Measurements from ENCODE around the gene NXPH4. TPM values are rescaled to one million over a fixed set of nuclear protein-coding genes. Genes with fewer than 3 reads are reported as not detected.

Gene NXPH4
- total RNA-seq, 1 donor from 2014 or later = not detected

DNA sequence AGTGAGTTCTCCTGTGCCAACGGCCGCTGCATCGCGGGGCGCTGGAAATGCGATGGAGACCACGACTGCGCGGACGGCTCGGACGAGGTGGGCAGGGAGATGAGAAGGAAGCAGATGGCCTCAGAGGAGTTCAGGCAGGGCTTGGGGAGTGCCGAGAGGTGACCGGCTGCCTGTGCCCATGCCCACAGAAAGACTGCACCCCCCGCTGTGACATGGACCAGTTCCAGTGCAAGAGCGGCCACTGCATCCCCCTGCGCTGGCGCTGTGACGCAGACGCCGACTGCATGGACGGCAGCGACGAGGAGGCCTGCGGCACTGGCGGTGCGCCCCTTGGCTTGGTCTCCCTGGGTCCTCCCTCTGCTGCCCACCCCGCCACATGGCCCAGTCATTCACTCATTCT is 13.4 kb upstream of the NXPH4 start:
- Histone ChIP-seq H3K27ac (no peak overlapping the region), H3K36me3 (peaks cover 97% of the 10 kb centered on the region), H3K27me3 (no peaks in the 10 kb centered on the region), H3K4me3 (no peak overlapping the region), H3K9me3 (no peaks in the 10 kb centered on the region), H3K4me1 (no peaks in the 10 kb centered on the region)
- TF ChIP-seq, protein P1, sequence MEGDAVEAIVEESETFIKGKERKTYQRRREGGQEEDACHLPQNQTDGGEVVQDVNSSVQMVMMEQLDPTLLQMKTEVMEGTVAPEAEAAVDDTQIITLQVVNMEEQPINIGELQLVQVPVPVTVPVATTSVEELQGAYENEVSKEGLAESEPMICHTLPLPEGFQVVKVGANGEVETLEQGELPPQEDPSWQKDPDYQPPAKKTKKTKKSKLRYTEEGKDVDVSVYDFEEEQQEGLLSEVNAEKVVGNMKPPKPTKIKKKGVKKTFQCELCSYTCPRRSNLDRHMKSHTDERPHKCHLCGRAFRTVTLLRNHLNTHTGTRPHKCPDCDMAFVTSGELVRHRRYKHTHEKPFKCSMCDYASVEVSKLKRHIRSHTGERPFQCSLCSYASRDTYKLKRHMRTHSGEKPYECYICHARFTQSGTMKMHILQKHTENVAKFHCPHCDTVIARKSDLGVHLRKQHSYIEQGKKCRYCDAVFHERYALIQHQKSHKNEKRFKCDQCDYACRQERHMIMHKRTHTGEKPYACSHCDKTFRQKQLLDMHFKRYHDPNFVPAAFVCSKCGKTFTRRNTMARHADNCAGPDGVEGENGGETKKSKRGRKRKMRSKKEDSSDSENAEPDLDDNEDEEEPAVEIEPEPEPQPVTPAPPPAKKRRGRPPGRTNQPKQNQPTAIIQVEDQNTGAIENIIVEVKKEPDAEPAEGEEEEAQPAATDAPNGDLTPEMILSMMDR (IDR thresholded peaks at IDR 0.05) = no peak
- DNase-seq = no peak
- intact Hi-C loops (cut with DNase I) = no loop called here
- no peak for ATAC-seq

DNA sequence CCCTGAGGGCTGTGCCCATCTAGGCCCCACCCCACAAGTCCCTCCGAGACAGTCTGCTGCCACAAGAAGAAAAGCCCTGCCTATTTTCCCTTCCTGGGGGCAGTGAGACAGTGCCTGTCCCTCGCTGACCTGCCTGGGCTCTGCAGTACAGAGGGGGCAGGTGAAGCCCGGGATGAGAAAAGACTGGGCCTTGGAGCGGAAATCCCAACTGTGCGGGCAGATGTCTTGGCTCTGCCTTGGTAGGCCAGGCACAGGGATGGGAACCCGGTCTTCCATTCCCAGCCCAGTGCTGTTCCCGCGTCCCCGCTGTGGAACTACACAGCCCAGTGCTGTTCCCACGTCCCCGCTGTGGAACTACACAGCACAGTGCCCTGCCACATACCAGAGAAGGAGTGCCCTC is 12.8 kb upstream of the NXPH4 start:
- DNase-seq = no peak
- H3K4me3 ChIP-seq = no peak overlapping the region
- ATAC-seq = no peak

DNA sequence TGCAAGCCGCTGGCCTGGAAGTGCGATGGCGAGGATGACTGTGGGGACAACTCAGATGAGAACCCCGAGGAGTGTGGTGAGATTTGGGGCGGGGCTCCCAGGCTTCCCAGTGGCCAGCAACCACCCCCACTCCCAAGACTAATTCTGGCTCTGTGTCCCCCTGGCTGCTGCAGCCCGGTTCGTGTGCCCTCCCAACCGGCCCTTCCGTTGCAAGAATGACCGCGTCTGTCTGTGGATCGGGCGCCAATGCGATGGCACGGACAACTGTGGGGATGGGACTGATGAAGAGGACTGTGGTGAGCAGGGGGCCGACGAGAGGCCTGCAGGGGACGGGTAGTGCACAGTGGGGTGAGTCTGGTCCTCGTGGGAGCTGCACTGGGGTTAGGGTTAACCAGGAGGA is 12.1 kb upstream of the NXPH4 start:
- no peak for DNase-seq
- no peak overlapping the region for H3K4me3 ChIP-seq
- peaks cover 99% of the 10 kb centered on the region for H3K36me3 ChIP-seq
- H3K27me3 ChIP-seq = no peaks in the 10 kb centered on the region
- no peaks in the 10 kb centered on the region for H3K9me3 ChIP-seq
- no peak overlapping the region for H3K27ac ChIP-seq
- intact Hi-C loops (cut with DNase I) = no loop called here
- H3K4me1 ChIP-seq = no peaks in the 10 kb centered on the region
- no peak for ATAC-seq
- TF ChIP-seq, protein P1 (IDR thresholded peaks at IDR 0.05) = no peak

More for the DNA sequence above, 12.8 kb upstream of the NXPH4 start:
- intact Hi-C loops (cut with DNase I) = no loop called here
- Histone ChIP-seq H3K27me3 (no peaks in the 10 kb centered on the region), H3K4me1 (no peaks in the 10 kb centered on the region), H3K27ac (no peak overlapping the region), H3K36me3 (peaks cover 97% of the 10 kb centered on the region), H3K9me3 (no peaks in the 10 kb centered on the region)
- TF ChIP-seq, protein P1 (IDR thresholded peaks at IDR 0.05) = no peak

GRCh38 chr12:57205186-57205585 is 11.4 kb upstream of the NXPH4 start:
- intact Hi-C loops (cut with DNase I) = no loop called here
- Histone ChIP-seq H3K27me3 (no peaks in the 10 kb centered on the region), H3K9me3 (no peaks in the 10 kb centered on the region), H3K4me3 (no peak overlapping the region), H3K36me3 (peaks cover 99% of the 10 kb centered on the region), H3K27ac (no peak overlapping the region), H3K4me1 (no peaks in the 10 kb centered on the region)
- no peak for ATAC-seq
- TF ChIP-seq, protein P1 (IDR thresholded peaks at IDR 0.05) = no peak
- no peak for DNase-seq

DNA sequence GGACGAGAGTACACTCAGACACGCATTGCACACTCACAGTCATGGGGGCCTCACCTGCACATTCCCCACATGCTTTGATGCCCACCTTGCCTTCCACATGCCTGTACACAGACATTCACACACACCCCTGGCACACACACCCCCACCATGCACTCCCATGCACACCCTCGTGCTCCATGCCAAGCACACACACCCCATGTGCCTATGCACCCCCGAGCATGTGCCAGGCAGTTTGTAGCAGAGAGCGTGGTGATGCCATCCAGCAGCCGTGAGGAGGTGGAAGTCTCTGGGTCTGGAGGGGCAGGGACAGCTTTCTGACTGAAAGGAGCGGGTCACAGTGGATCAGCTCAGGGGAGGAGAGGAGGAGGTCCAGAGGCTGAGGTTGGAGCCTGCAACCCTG is 10.7 kb upstream of the NXPH4 start:
- TF ChIP-seq, protein P1 (IDR thresholded peaks at IDR 0.05) = no peak
- H3K9me3 ChIP-seq = no peaks in the 10 kb centered on the region
- H3K27ac ChIP-seq = no peak overlapping the region
- H3K27me3 ChIP-seq = no peaks in the 10 kb centered on the region
- no peaks in the 10 kb centered on the region for H3K4me1 ChIP-seq
- DNase-seq = no peak
- H3K36me3 ChIP-seq = peaks cover 98% of the 10 kb centered on the region
- intact Hi-C loops (cut with DNase I) = no loop called here
- no peak for ATAC-seq
- no peak overlapping the region for H3K4me3 ChIP-seq
